Type B pancreatic cell (in vitro differentiated cells): Measurements from ENCODE around the gene CFB. TPM values are rescaled to one million over a fixed set of nuclear protein-coding genes. Genes with fewer than 3 reads are reported as not detected.
A peak's percentile ranks its signal among the peaks of the same experiment; 100 is the strongest.

ENCODE experiments used
- DNase-seq: peaks from one replicate; pipeline ENCODE4 v3.0.0; 2021; ENCODE audit warnings: mixed read lengths; ENCODE audit not compliant: unreplicated experiment; ENCODE audit errors: extremely low spot score
- H3K27ac Mint-ChIP-seq: 2 replicates; pipeline ENCODE4 v1.8.0; 2021; ENCODE audit warnings: mild to moderate bottlenecking, mixed read lengths
- H3K27me3 Mint-ChIP-seq: 2 replicates; pipeline ENCODE4 v1.8.0; 2021; ENCODE audit warnings: mixed read lengths
- H3K36me3 Mint-ChIP-seq: 2 replicates; pipeline ENCODE4 v1.8.0; 2021; ENCODE audit warnings: mixed read lengths
- H3K4me1 Mint-ChIP-seq: one replicate; pipeline ENCODE4 v1.8.0; 2021; ENCODE audit warnings: mixed read lengths; ENCODE audit not compliant: unreplicated experiment
- H3K4me3 Mint-ChIP-seq: 2 replicates; pipeline ENCODE4 v1.8.0; 2021; ENCODE audit warnings: mild to moderate bottlenecking, mixed read lengths
- H3K9me3 Mint-ChIP-seq: 2 replicates; pipeline ENCODE4 v1.8.0; 2021; ENCODE audit warnings: mixed read lengths
- CTCF ChIP-seq: fragments of 200-600 bp; sonication (generic); conservative IDR thresholded peaks from 2 replicates; pipeline ENCODE4 v1.5.0; 2021; ENCODE audit warnings: antibody characterized with exemption, mild to moderate bottlenecking
- total RNA-seq: library from RNA; stranded (reverse); gene quantifications from 2 replicates; pipeline ENCODE4 v1.2.1, GENCODE V29; 2021; ENCODE audit warnings: low replicate concordance

The CFB gene
- total RNA-seq, 1 donor from 2014 or later, result 13.6 TPM

GRCh38 chr6:31940256-31940664, 5.6 kb upstream of the CFB start:
- H3K9me3 Mint-ChIP-seq, result no peaks in the 10 kb centered on the region
- no peak for DNase-seq
- no peak for TF ChIP-seq CTCF
- no peak overlapping the region for H3K4me3 Mint-ChIP-seq
- H3K27ac Mint-ChIP-seq, result no peak overlapping the region
- H3K27me3 Mint-ChIP-seq, result peaks cover 15% of the 10 kb centered on the region
- H3K36me3 Mint-ChIP-seq, result no peaks in the 10 kb centered on the region
- H3K4me1 Mint-ChIP-seq, result peaks cover 8% of the 10 kb centered on the region

GRCh38 chr6:31943742-31944141, 2.2 kb upstream of the CFB start:
- DNase-seq, result no peak
- no peak for TF ChIP-seq CTCF
- Mint-ChIP-seq H3K36me3 (no peaks in the 10 kb centered on the region), H3K27me3 (peaks cover 26% of the 10 kb centered on the region), H3K4me1 (peaks cover 12% of the 10 kb centered on the region), H3K9me3 (no peaks in the 10 kb centered on the region), H3K27ac (no peak overlapping the region), H3K4me3 (no peak overlapping the region)

- Mint-ChIP-seq H3K27ac (peak overlapping the region; percentile 81), H3K27me3 (peaks cover 26% of the 10 kb centered on the region), H3K9me3 (no peaks in the 10 kb centered on the region), H3K4me1 (peaks cover 12% of the 10 kb centered on the region), H3K4me3 (no peak overlapping the region), H3K36me3 (no peaks in the 10 kb centered on the region)
- no peak for DNase-seq
- no peak for TF ChIP-seq CTCF
These were observed 765 bp upstream of the CFB start for GRCh38 chr6:31945154-31945506.

- H3K9me3 Mint-ChIP-seq, result no peaks in the 10 kb centered on the region
- no peak for DNase-seq
- H3K27ac Mint-ChIP-seq, result no peak overlapping the region
- H3K27me3 Mint-ChIP-seq, result peaks cover 26% of the 10 kb centered on the region
- H3K36me3 Mint-ChIP-seq, result peaks cover 4% of the 10 kb centered on the region
- no peak overlapping the region for H3K4me3 Mint-ChIP-seq
- no peak for TF ChIP-seq CTCF
- peaks cover 5% of the 10 kb centered on the region for H3K4me1 Mint-ChIP-seq
These were observed 533 bp downstream of the CFB start for GRCh38 chr6:31946370-31946885.

GRCh38 chr6:31947070-31947675, 1.3 kb downstream of the CFB start:
- Mint-ChIP-seq H3K27me3 (peaks cover 24% of the 10 kb centered on the region), H3K4me3 (no peak overlapping the region)

More at GRCh38 chr6:31947070-31947675, 1.3 kb downstream of the CFB start:
- no peaks in the 10 kb centered on the region for H3K9me3 Mint-ChIP-seq
- TF ChIP-seq CTCF, result no peak
- peaks cover 5% of the 10 kb centered on the region for H3K4me1 Mint-ChIP-seq
- no peak for DNase-seq
- peak overlapping the region; percentile 14 for H3K27ac Mint-ChIP-seq
- H3K36me3 Mint-ChIP-seq, result peaks cover 4% of the 10 kb centered on the region
